Stimulated activated naive CD4-positive, alpha-beta T cell treated with Interleukin-2 at 50 U/mL for 16 hours (primary cell): ENCODE data around the gene NCBP3.

Experiments used
- DNase-seq: peaks from one replicate; lab custom pipeline; 2025; lab: John Stamatoyannopoulos, UW

NCBP3 gene, protein sequence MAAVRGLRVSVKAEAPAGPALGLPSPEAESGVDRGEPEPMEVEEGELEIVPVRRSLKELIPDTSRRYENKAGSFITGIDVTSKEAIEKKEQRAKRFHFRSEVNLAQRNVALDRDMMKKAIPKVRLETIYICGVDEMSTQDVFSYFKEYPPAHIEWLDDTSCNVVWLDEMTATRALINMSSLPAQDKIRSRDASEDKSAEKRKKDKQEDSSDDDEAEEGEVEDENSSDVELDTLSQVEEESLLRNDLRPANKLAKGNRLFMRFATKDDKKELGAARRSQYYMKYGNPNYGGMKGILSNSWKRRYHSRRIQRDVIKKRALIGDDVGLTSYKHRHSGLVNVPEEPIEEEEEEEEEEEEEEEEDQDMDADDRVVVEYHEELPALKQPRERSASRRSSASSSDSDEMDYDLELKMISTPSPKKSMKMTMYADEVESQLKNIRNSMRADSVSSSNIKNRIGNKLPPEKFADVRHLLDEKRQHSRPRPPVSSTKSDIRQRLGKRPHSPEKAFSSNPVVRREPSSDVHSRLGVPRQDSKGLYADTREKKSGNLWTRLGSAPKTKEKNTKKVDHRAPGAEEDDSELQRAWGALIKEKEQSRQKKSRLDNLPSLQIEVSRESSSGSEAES

DNA sequence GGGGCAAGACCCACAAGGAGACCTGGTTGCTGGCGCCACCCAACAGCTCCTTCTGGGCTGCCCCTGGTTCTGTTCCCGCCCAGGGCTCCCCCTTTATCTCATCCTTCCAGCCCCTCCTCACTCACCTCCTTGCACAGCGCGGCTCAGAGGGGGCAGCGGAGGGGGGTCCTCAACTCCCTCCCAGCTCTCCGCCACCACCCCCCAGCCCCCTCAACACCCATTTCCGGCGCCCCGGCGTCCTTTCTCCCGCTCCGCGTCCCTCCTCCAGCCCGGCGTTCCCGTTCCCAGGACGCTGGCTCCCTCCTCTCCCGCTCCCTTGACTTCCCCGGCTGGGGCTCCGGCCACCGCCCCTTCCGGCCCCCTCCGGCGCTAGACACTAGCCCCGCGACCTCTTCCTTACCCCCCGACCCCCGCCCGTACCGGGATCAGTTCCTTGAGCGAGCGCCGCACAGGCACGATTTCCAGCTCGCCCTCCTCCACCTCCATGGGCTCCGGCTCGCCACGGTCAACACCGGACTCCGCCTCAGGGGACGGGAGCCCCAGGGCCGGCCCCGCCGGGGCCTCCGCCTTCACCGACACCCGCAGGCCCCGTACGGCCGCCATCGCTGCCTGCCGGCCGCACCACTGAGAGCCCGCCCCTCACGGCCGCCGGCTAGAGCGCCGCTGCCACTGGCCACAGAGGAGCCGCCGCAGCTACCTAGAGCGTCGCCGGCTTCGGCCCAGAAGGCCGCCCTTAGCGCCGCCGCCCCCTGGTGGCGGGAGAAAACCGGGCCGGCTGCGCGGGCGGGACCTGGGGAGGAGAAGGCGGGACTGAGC is at the start of gene NCBP3:
TSS of gene NCBP3 (minus strand) at position 626 of the 816 bp plus-strand sequence. CDS start at position 603, 23 bp downstream.
- peak; percentile 89 for DNase-seq

DNA sequence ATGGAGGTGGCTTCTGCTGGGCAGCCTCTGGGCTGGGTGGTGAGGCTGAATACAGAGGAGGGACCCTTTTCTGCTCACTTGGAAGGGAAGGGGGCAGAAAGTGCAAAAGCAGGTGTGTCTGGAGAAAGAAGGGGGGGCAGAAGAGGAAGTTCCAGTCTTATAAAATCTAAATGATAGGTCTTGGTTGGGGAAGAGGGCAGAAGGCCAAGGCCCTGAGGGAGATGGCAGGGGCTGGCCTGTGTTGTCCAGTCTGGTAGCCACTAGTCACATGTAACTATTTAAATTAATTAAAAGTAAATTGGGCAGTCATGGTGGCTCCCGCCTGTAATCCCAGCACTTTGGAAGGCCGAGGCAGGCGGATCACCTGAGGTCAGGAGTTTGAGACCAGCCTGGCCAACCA is 49.3 kb upstream of the NCBP3 start:
- no peak for DNase-seq

DNA sequence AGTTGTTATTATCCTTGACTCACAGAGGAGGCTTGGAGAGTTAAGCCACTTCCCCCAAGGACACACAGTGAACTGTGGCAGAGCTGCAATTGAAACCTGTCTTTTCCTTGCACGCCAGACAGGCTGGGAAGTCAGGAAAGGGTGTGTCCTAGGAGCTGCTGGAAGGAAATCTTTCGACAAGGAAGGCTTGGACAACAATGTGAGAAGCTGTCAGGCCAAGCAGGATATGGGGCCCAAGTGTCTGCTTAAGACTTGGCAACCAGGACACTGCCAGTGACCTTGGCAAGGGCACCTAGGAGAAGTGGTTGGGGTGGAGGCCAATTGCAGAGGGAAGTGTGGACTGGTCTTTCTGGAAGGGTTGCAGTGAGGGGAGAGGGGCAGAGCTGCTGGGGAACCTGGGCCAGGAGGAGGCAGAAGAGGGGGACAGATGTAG is 48.9 kb upstream of the NCBP3 start:
- DNase-seq, result no peak

DNA sequence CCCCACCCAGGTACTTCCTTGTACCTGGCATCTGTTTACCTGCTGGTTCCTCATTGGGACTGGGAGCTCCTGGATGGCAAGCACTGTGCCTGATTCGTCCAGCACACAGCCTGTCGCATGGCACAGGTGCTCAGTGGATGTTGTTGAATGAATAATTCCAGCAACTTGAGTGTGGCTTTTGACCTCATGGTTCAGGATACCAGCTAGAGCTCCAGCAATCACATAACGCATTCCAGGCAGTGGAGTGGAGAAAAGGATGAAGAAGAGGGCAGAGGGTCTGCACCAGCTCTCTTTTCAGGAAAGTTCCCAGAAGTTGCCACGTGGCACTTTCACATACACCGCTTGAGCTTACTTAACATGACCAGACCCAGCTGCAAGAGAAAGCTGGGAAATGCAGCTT is 48.1 kb upstream of the NCBP3 start:
- DNase-seq, result no peak

DNA sequence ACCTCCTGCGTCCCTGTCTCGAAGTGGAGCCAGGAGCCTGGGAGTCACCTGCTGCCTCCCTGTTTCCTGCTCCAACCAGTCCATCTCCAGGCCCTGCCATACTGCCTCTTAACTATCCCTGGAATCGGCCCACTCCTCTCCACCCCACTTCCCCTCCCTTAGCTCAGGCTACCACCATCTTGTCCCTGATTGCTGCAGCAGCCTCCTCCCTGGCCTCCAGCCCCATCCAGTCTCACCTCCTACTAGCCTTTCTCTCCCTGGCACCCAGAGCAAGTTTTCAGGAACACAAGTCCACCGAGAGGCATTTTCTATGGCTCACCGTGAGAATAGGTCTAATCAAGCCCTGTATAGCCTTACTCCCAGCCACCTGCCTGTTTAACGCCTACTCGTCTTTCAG is 47.7 kb upstream of the NCBP3 start:
- no peak for DNase-seq

DNA sequence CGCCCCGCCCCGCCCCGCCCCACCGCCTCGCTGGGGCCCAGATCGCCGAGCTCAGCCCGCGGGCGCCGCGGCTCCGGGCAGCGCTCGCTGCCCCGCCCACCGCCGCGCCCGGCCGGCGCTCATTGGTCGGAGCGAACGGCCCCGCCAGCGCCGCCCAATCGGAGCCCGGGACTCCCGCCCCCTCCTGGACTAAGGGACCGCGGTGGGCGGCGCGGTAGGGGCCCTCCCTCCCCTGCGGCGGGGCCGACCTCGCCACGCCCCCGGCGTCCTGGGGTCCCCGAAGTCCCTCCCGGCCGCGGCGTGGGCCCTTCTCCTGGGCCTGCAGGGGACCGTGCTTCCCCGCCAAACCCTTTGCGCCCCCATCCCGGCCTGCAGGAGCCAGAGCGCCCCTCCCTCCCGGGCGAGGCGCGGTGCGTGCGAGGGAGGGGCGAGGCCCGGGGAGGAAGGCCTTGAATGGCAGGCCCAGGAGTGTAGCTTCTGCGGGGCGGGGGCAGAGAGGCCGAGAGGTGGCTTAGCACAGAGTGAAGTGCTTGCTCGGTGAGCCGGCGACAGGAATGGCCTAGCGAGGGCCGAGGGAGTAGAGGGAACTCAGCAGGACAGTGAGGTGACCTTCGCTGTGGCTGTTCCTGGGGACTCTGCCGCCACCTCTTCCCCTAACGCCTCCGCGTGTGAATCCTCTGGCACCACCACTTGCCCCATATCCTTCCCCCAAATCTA is 47.1 kb upstream of the NCBP3 start, which contains the start of gene CAMKK1:
TSS of gene CAMKK1 (minus strand) at position 51 of the 717 bp plus-strand sequence. CDS start 7,366 bp downstream, outside the sequence.
- peak; percentile 87 for DNase-seq

DNA sequence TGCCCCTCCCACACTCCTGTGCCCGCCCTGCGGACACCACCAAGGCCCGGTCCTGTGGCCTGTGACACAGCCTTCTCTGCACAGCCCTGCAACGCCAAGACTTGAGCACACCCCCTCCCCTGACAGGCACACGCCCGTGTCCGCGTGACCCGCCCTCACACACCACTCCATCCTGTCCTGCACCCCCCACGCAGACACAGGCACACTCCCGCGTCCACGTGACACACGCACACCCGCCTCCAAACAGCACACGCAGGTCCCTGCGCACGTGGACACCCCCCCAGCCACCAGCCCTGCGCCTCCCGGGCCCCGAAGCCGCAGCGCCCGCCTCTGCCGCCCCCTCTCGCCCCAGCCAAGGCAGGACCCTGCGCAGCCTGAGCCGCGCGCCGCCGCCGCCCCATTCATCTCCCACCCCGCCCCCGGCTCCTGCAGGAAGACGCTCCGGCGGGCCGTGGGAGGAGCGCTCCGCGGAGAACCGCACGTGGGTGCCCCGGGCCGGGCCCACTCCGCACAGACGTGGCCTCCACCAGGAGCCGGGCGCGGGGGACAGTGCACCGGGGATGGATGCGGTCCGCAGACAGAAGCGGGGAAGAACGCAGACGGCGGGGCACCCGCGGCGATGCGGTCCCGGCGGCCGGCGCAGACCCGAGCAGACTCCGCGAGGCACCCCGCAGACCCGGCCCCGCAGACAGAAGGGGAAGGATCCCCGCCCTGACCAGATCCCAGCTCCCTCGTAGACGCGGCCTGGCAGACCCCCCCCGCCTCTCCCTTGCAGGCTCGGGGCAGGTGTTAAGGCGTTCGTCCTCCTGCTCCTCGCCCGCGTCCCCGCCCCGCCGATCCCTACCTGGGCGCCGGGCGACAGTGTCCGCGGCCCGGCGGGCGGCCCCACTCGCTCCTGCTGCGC is 46.3 kb upstream of the NCBP3 start:
- peak; percentile 64 for DNase-seq

DNA sequence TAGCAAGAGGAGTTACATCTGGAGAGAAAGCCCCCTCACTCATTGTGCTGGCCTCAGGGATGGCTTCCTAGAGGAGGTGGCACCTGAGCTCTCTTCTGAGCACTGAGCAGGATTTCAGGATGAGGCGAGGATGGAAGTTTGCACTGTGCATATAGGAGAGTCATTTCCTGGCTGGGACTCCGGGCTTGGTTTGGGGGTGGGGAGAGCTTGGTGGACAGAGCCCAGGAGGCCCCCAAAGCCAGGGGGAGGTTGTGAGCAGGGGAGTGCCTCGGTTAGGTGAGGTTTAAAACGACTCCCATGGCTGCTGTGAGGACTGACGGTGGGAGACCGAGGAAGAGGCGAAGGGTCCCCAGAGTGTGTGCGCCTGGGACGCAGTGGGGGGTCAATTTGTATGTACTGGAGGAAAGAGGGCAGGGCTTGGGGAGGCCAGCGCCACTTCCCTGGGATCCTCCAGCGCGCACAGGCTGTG is 45.6 kb upstream of the NCBP3 start:
- no peak for DNase-seq

DNA sequence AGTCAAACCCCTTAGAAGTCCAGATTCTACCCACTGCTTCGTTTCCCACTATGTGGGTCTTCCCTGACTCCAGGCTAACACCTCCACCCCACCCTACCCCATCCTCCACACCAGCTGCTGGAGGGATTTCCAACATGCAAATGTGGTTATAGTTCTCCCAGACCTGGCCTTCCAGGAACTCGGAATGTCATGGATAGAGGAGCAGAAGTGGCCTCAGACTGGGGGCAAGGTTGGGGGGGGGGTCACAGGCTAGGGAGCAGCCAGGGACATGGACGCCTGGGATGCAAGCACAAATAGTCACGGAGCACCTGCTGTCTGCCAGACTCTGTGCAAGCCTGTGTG is 44.8 kb upstream of the NCBP3 start:
- DNase-seq, result no peak

DNA sequence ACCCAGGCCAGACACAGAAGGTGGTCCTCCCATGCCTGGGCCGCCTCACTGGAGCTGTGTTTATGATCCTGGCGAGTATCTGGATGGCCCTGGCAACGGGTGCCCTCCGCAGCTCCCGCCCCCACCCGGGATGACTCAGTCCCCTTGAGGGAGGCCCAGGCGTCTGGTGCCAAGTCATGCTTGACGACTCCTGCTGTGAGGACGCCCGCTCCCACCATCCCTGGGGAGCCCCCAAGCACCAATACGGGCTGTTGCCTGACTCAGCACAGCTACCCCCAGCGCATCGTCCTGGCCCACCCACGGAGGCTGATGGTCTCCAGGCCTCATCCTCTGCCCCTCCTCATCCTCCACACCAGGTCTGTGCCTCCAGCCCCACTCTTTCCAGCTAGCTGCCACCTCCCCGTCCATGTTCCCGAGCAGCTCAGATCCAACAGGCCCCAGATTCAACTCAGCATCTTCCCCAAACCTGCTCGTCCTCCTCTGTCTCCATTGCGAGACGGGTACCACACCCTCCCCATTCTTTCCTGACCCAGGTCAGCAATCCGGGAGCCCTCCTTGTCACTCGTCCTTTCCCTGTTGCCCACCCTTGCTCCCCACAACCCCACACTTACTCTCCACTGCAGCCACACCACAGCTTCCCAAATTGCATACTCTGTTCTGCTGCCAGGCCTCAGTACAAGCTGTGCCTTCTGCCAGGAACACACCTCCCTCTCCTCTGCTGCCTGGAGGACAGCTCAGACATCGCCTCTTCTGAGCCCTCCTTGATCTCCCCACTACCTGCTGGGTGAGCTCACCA is 44.2 kb upstream of the NCBP3 start:
- peak; percentile 4 for DNase-seq

DNA sequence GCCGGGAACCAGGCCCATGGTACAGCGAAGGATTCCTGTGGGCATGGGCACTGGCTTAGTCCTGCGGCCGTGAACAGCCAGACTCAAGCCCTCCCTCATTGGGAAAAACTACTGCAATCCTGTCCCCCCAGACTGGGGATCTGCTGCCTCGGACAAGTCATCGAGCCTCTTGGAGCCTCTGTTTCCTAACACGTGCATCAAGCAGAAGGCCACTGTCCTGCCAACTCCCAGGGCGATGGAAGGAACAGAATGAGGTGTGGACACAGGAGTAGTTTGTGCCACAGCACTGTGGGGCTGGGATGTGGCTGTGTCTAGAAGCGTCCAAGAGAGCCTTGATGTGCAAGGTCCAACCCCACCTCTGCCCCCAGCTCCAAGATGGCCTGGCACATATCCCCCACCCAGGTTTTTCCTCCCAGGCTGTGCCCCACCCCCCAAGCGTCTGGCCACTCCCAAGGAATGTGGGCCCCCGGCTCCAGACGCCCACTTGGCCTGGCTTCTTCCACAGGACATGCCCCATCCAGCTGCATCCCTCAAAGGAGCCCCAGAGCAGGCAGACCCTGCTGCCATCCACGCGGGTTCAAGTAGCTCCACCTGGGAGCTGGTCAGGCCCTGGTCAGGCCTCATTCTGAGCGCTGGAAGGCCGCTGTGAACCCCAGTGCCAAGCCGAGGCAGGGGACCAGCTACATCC is 43.4 kb upstream of the NCBP3 start:
- DNase-seq, result no peak

DNA sequence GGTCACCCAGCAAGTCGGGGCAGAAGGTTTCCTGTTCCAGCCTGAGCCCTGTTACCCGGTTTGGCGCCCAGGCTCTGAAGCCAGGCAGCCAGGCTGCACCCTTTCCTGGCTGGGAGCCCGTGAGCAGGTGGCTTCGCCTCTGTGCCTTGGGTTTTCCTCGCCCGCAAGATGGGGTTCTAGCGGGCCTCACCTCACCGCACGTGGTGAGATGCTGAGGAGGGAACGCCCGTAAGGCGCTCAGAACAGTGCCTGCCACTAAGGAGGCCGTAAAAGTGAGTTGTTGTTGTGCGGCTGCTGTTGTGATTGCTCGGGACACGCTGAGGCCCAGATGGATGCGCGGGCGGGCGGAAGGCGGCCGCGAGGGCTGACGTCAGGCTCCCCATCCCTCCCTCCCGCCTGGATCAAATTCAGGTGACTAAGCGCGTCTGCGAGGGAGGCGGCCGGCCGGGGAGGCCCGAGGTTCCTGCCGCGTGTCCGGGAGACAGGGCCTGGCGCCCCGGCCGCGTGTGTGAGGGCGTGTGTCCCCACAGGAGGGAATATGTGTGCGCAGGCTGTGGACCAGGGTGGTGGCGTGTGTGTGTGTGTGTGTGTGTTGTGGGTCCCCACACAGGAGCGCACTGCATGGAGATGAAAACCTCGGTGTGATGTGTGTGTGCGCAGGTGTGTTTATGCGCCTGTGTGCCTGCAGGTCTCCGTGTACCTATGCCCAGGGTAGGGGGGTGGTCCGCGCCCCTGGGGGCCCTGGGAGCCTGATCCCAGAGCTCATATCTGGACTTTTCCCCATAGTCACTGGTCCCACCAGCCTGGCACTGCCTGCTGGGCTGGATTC is 42.5 kb upstream of the NCBP3 start:
- no peak for DNase-seq

DNA sequence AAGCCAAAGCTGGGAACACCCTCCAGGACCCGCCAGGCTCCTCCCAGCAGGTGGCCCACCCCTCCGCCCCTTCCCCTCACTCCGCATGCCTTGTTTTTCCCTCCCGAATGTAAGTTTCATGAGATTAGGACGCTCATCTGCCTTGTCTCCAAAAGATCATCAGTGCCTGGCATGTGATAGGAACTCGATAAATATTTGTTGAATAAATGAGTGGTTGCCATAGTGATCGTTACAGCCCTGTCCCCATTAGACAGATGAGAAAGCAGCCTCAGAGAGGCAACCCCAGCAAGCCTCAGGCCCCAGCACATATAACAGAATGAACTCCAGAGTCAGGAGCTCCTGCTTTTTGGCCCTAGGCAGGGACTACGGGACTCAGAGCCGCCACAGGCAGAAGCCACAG is 41.8 kb upstream of the NCBP3 start:
- DNase-seq, result no peak

DNA sequence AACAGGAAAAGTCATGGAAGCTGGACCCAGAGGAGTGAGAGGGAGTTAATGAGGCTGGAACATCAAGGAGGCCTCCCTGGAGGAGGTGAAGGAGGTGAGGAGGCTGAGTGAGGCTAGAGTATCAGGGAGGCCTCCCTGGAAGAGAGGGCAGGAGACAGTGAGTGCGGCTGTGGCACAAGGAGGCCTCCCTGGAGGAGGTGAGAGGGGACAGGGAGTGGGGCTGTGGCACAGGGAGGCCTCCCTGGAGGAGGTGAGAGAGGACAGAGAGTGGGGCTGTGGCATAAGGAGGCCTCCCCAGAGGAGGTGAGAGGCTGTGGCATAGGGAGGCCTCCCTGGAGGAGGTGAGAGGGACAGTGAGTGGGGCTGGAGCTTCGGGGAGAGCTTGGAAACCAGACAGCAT is 41.3 kb upstream of the NCBP3 start:
- DNase-seq, result no peak

DNA sequence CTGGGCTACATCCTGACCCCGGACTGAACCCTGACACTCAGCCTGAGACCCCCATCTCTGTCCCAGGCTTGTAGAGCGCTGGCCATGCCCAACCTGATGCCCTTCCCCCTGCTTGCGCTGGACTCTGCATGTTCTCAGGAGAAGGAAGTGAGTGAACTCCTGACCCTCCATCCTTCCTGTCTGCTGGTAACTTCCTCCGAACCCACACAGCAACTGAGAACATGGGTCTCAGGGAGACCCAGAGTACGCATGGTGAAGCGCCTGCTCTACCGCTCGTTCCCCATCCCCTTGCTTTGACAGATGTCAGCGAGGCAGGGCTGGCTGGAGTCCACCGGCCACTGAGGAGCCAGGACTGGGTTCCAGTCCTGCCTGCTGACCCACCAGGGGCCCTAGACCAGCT is 40.7 kb upstream of the NCBP3 start:
- DNase-seq, result no peak

DNA sequence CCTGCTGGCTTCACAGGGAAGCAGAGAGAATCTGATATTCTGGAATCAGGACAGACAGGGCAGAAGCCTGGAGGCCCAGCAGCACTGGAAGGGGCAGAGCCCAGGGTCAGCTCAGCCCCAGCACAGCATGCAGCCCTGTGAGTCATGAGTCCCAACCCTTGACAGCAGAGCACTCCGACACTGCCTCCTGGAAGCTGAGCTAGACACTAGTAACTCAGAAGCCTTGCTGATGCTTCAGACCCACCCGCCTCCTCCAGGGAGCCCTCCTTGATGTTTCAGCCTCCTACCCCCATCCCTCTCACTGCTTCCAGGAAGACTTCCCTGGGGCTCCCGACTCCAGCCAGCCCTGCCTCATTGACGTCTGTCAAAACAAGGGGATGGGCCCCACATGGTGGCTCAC is 39.9 kb upstream of the NCBP3 start:
- DNase-seq, result no peak

DNA sequence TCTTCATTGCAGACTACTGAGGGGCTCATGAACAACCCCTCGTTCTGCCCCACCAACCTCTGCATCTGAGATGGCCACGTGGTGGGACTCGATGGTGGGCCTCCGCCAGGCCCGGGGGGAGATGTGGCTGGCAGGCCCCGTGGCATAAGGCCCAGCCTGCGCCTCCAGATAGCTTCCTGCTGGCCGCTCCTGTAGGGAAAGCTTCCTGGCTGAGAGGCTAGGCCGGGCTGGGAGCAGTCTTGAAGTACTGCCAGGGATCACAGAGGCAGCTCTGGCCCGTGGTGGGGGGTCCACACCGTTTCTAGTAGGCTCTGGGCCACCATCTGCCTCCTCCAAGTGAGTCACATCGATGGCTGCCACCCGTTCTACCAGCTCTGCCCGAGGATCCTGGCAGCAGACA is 39.2 kb upstream of the NCBP3 start:
- DNase-seq, result no peak

DNA sequence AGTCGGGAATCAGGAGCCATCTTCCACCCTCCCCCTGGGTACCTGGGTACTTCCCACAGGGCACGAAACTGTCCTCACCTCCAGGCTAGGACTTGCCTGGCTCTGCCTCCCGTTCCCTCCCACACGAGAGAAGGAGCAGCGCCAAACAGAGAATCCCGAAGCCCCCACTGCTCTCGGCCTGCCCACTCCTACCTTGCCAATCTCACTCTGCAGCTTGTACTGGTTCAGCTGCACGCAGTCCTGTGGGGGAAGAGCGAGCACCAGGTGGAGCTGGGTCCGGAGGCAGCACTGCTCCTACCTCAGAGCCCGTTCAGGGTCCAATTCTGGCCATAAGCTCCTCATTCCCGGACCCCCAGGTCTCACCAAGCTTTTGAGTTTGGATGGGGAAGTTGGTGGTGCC is 38.1 kb upstream of the NCBP3 start:
- no peak for DNase-seq

DNA sequence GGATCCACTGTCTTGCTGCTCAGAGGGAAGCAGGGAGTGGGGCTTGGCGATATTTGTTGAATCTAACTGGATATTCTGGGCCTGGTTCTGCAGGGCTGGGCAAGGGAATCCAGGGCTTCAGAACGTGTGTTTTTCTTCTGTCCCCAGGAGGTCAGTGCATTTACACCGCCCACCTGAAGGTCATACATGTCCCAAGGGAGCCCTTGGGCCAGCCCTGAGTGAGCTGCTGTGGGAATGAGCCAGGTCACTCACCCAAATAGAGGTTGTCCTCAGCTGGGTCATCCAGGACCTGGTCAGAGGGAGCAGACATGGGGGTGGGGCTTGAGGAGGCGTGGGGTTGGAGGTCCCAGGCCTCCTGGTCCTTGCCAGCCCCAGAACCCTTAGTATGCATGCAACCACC is 36.2 kb upstream of the NCBP3 start:
- no peak for DNase-seq
